Bronchial smooth muscle cell (primary cell): ENCODE data around the gene FAM210A. TPM values are rescaled to one million over a fixed set of nuclear protein-coding genes. Genes with fewer than 3 reads are reported as not detected.

Experiments used
- total RNA-seq: library from RNA; depleted of rRNA; stranded (reverse); fragments of >200 nt; gene quantifications from 2 replicates; pipeline ENCODE4 v1.2.1, GENCODE V29; 2014

Gene FAM210A, protein sequence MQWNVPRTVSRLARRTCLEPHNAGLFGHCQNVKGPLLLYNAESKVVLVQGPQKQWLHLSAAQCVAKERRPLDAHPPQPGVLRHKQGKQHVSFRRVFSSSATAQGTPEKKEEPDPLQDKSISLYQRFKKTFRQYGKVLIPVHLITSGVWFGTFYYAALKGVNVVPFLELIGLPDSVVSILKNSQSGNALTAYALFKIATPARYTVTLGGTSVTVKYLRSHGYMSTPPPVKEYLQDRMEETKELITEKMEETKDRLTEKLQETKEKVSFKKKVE
- 11.5 and 17.7 TPM in 2 replicates for total RNA-seq

GRCh38 chr18:13726232-13726971 lies at the start of gene FAM210A, which contains the start of gene RNMT:
TSS of gene FAM210A (minus strand) at chr18:13726558. CDS start at chr18:13682077, 44,481 bp downstream.
TSS of gene RNMT (plus strand) at chr18:13726673. CDS start at chr18:13731518, 4,845 bp downstream.

Other genes with a start within 250 kb of the FAM210A start
- gene RNMT, start 115 bp upstream of the FAM210A start, total RNA-seq: 10.8 and 17.8 TPM in 2 replicates
- not detected in 2 replicates for gene MC5R, start 97.6 kb upstream of the FAM210A start, total RNA-seq
- not detected in 2 replicates for gene MC2R, start 189.0 kb upstream of the FAM210A start, total RNA-seq